GM12875 (cell line): ENCODE results near the gene RAB11FIP2.

ENCODE experiments used
- H3K4me3 ChIP-seq: one replicate; pipeline ENCODE4 v1.5.1; 2011; ENCODE audit warnings: low read depth, low read length, control low read depth
- CTCF ChIP-seq: IDR thresholded peaks from 2 replicates; pipeline ENCODE4 v1.5.1; 2011; ENCODE audit warnings: low read depth, mild to moderate bottlenecking, control low read depth, inconsistent platforms, low read length, moderate library complexity, borderline replicate concordance; ENCODE audit not compliant: insufficient read depth

RAB11FIP2 gene

GRCh38 chr10:117968354-117969182 is 78.2 kb downstream of the RAB11FIP2 start:
- TF ChIP-seq CTCF, result no peak
- H3K4me3 ChIP-seq, result no peak overlapping the region

- no peak for TF ChIP-seq CTCF
- no peak overlapping the region for H3K4me3 ChIP-seq
These were observed 79.5 kb downstream of the RAB11FIP2 start for GRCh38 chr10:117967149-117967650.

GRCh38 chr10:117965984-117966383 is 80.8 kb downstream of the RAB11FIP2 start:
- no peak overlapping the region for H3K4me3 ChIP-seq
- no peak for TF ChIP-seq CTCF

- H3K4me3 ChIP-seq, result no peak overlapping the region
- TF ChIP-seq CTCF, result no peak
These were observed 82.2 kb downstream of the RAB11FIP2 start for GRCh38 chr10:117964536-117964935.

- no peak for TF ChIP-seq CTCF
- no peak overlapping the region for H3K4me3 ChIP-seq
These were observed 86.3 kb downstream of the RAB11FIP2 start for GRCh38 chr10:117960345-117960935.

- H3K4me3 ChIP-seq, result no peak overlapping the region
- TF ChIP-seq CTCF, result no peak
These were observed 89.8 kb downstream of the RAB11FIP2 start for GRCh38 chr10:117956972-117957371.

GRCh38 chr10:117955176-117955575 is 91.6 kb downstream of the RAB11FIP2 start:
- TF ChIP-seq CTCF, result no peak
- no peak overlapping the region for H3K4me3 ChIP-seq
